ENCODE data around the gene TRMT112.

TRMT112 gene

GRCh38 chr11:64291262-64291751, 26.1 kb downstream of the TRMT112 start, which contains the start of gene KCNK4:
Gene KCNK4, plus strand, starts transcription at chr11:64291302. Its CDS starts 1,717 bp downstream, at chr11:64293019.
- Histone ChIP-seq H3K4me3 (ENCODE audit: severe bottlenecking) (no peak within 1 kb of the TSS), H3K4me1 (ENCODE audit: insufficient read depth, poor library complexity, severe bottlenecking) (no peaks in the 10 kb centered on the region), H3K27ac (ENCODE audit: poor library complexity, severe bottlenecking) (no peak within 1 kb of the TSS), H3K9me3 (ENCODE audit: severe bottlenecking) (no peaks in the 10 kb centered on the region), H3K36me3 (ENCODE audit: low read depth) (no peaks in the 10 kb centered on the region), H3K27me3 (ENCODE audit: insufficient read depth, poor library complexity, severe bottlenecking) (peaks cover 30% of the 10 kb centered on the region)
- no peak for TF ChIP-seq CTCF (IDR thresholded peaks at IDR 0.05; ENCODE audit: poor library complexity, severe bottlenecking)
- no peak for ATAC-seq (ENCODE audit: low read depth)
- no peak for DNase-seq (ENCODE audit: low spot score)

GRCh38 chr11:64290352-64291261, 26.8 kb downstream of the TRMT112 start:
- no peak for DNase-seq (ENCODE audit: low spot score)
- no peaks in the 10 kb centered on the region for H3K36me3 ChIP-seq (ENCODE audit: low read depth)
- no peak for TF ChIP-seq CTCF (IDR thresholded peaks at IDR 0.05; ENCODE audit: poor library complexity, severe bottlenecking)
- no peak for ATAC-seq (ENCODE audit: low read depth)
- no peak overlapping the region for H3K4me3 ChIP-seq (ENCODE audit: severe bottlenecking)
- no peaks in the 10 kb centered on the region for H3K4me1 ChIP-seq (ENCODE audit: insufficient read depth, poor library complexity, severe bottlenecking)
- no peak overlapping the region for H3K27ac ChIP-seq (ENCODE audit: poor library complexity, severe bottlenecking)
- H3K27me3 ChIP-seq (ENCODE audit: insufficient read depth, poor library complexity, severe bottlenecking): peaks cover 30% of the 10 kb centered on the region
- H3K9me3 ChIP-seq (ENCODE audit: severe bottlenecking): no peaks in the 10 kb centered on the region

- Histone ChIP-seq H3K4me1 (ENCODE audit: insufficient read depth, poor library complexity, severe bottlenecking) (no peaks in the 10 kb centered on the region), H3K27me3 (ENCODE audit: insufficient read depth, poor library complexity, severe bottlenecking) (peaks cover 30% of the 10 kb centered on the region), H3K9me3 (ENCODE audit: severe bottlenecking) (no peaks in the 10 kb centered on the region), H3K27ac (ENCODE audit: poor library complexity, severe bottlenecking) (no peak overlapping the region), H3K36me3 (ENCODE audit: low read depth) (no peaks in the 10 kb centered on the region), H3K4me3 (ENCODE audit: severe bottlenecking) (no peak overlapping the region)
- no peak for ATAC-seq (ENCODE audit: low read depth)
- TF ChIP-seq CTCF (IDR thresholded peaks at IDR 0.05; ENCODE audit: poor library complexity, severe bottlenecking): no peak
- DNase-seq (ENCODE audit: low spot score): no peak
Observed at GRCh38 chr11:64289002-64289564, 28.3 kb downstream of the TRMT112 start.

- peaks cover 25% of the 10 kb centered on the region for H3K27me3 ChIP-seq (ENCODE audit: insufficient read depth, poor library complexity, severe bottlenecking)
- ATAC-seq (ENCODE audit: low read depth) (no peak), DNase-seq (ENCODE audit: low spot score) (no peak)
- H3K4me3 ChIP-seq (ENCODE audit: severe bottlenecking): no peak overlapping the region
- no peak overlapping the region for H3K27ac ChIP-seq (ENCODE audit: poor library complexity, severe bottlenecking)
- peaks cover 1% of the 10 kb centered on the region; the same call in 1 of the 2 replicates for H3K36me3 ChIP-seq (ENCODE audit: low read depth)
- H3K9me3 ChIP-seq (ENCODE audit: severe bottlenecking): no peaks in the 10 kb centered on the region
- H3K4me1 ChIP-seq (ENCODE audit: insufficient read depth, poor library complexity, severe bottlenecking): no peaks in the 10 kb centered on the region
- no peak for TF ChIP-seq CTCF (IDR thresholded peaks at IDR 0.05; ENCODE audit: poor library complexity, severe bottlenecking)
Observed at GRCh38 chr11:64288353-64288750, 29.0 kb downstream of the TRMT112 start.
